ENCODE measurements around the gene CDYL.

CDYL gene

GRCh38 chr6:4759997-4760396, 16.2 kb upstream of the CDYL start:
- TF ChIP-seq GATA2 (IDR thresholded peaks at IDR 0.05; ENCODE audit: low read depth, low read length), result no peak
- TF ChIP-seq GATA3 (IDR thresholded peaks at IDR 0.05; ENCODE audit: low read depth, low read length), result no peak

DNA sequence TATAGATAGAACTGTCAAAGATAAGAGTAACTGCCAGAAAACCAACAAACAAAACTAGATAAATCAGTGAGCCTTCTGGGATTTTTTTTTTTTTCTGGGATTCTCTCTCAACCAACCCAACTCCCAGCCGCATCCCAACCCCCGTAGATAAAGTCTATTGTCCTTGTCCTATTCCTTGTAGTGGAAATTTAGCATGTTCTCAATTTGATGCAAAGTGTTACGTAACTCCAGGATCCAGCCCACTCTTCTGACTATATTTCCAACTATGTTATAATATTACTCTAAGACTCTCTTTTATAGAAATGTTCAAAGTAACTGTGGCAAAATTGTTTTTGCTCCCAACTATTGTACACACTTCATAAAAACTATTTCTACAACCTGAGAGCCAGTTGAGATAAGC, 15.4 kb upstream of the CDYL start:
- no peak for TF ChIP-seq GATA3 (IDR thresholded peaks at IDR 0.05; ENCODE audit: low read depth, low read length)

DNA sequence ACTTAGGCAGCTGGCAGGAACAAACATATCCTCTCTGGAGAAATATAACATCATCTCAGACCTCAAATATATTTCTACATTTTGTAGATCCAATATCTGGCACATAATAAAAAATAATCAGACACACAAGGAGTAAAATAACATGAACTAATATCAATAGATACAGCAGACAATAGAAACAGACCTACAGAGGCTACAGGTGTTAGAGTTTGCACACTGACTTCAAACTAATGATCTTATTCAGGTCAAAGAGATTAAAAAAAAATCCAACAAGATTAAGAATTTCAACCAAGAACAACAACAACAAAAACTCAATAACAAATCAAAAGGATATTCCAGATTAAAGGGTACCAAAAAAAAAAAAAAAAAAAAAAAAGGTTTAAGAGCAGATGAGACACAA, 13.9 kb upstream of the CDYL start:
- TF ChIP-seq GATA3 (IDR thresholded peaks at IDR 0.05; ENCODE audit: low read depth, low read length), result no peak

DNA sequence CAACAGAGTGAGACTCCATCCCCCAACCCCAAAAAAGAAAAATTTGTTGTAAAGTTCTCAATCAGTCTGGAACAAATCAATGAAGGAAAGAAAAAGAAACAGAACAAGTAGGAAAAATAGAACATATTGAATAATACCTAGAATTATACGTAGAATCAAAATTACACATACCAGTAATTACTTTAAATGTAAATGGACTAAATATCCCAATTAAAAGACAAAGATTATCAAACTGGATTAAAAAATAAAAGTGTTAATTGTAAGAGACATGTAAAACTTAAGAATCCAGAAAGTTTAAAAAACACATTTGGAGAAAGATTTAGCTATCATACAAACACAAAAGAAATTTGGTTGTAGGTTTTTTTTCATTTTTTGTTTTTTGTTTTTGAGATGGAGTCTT, 12.3 kb upstream of the CDYL start:
- no peak for TF ChIP-seq GATA2 (IDR thresholded peaks at IDR 0.05; ENCODE audit: low read depth, low read length)

DNA sequence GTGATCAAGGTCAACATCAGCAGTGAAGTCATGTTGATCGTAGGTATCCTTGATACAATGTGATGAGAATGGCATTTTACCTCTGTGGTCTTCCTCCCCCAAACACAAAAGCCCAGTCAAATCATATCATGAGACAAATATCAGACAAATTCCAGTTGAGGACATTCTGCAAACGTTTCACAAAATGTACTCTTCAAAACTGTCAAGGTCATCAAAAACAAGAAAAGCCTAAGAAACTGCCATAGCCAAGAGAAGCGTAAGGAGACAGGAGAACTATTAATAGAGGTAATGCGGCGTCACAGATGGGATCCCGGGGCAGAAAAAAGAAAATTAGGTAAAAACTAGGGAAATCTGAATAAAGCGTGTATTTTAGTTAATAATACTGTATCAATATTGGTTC, 7.4 kb upstream of the CDYL start:
- TF ChIP-seq GATA2 (IDR thresholded peaks at IDR 0.05; ENCODE audit: low read depth, low read length) (no peak), GATA3 (IDR thresholded peaks at IDR 0.05; ENCODE audit: low read depth, low read length) (no peak)

GRCh38 chr6:4772750-4773149, 3.5 kb upstream of the CDYL start:
- TF ChIP-seq GATA2 (IDR thresholded peaks at IDR 0.05; ENCODE audit: low read depth, low read length) (no peak), GATA3 (IDR thresholded peaks at IDR 0.05; ENCODE audit: low read depth, low read length) (no peak)

- TF ChIP-seq GATA3 (IDR thresholded peaks at IDR 0.05; ENCODE audit: low read depth, low read length) (no peak), GATA2 (IDR thresholded peaks at IDR 0.05; ENCODE audit: low read depth, low read length) (no peak)
Observed at GRCh38 chr6:4773181-4773580, 3.0 kb upstream of the CDYL start.

- no peak for TF ChIP-seq GATA3 (IDR thresholded peaks at IDR 0.05; ENCODE audit: low read depth, low read length)
- TF ChIP-seq GATA2 (IDR thresholded peaks at IDR 0.05; ENCODE audit: low read depth, low read length), result no peak
Observed at GRCh38 chr6:4774296-4774695, 1.9 kb upstream of the CDYL start.

DNA sequence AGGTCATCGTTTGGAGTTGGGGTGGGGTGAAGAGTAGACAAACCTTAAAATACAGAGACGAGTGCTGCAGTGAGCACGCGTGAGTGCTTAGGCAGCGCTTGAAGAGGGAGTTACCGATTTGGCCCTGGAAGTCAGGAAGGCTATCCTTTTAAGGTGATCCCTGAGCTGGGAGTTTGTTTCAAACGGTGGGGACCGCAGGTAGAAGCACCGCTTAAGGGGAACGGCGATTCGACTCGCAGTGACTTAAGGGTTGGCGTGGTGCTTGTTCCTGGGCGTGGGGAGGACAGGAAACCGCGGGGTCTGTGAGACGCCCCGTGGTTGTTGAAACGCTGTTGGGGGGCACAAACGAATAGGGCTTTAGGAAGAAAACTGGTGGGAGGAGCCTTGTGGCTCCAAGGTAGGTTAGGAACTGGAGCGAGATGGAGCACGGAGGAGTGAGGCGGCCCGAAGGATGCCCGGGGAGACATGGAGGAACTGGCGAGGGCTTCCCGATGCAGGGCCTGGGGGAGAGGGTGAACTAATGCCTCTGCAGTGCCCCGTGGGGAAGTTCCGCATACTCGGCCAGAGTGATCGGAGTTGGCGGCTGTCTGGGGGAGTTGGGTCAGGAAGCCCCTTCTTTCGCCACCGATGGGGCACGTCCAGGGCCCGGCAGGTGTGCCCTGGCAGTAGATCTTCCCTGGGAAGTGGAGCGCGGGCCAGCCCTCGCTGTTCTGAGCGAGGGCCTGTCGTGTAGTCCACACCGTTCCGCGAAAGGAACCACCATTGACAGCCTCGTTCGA, 1.3 kb upstream of the CDYL start:
- TF ChIP-seq GATA3 (IDR thresholded peaks at IDR 0.05; ENCODE audit: low read depth, low read length), result no peak
- TF ChIP-seq GATA2 (IDR thresholded peaks at IDR 0.05; ENCODE audit: low read depth, low read length), result no peak

- no peak for TF ChIP-seq GATA2 (IDR thresholded peaks at IDR 0.05; ENCODE audit: low read depth, low read length)
- TF ChIP-seq GATA3 (IDR thresholded peaks at IDR 0.05; ENCODE audit: low read depth, low read length), result no peak
Observed at GRCh38 chr6:4775494-4776130, 592 bp upstream of the CDYL start.

DNA sequence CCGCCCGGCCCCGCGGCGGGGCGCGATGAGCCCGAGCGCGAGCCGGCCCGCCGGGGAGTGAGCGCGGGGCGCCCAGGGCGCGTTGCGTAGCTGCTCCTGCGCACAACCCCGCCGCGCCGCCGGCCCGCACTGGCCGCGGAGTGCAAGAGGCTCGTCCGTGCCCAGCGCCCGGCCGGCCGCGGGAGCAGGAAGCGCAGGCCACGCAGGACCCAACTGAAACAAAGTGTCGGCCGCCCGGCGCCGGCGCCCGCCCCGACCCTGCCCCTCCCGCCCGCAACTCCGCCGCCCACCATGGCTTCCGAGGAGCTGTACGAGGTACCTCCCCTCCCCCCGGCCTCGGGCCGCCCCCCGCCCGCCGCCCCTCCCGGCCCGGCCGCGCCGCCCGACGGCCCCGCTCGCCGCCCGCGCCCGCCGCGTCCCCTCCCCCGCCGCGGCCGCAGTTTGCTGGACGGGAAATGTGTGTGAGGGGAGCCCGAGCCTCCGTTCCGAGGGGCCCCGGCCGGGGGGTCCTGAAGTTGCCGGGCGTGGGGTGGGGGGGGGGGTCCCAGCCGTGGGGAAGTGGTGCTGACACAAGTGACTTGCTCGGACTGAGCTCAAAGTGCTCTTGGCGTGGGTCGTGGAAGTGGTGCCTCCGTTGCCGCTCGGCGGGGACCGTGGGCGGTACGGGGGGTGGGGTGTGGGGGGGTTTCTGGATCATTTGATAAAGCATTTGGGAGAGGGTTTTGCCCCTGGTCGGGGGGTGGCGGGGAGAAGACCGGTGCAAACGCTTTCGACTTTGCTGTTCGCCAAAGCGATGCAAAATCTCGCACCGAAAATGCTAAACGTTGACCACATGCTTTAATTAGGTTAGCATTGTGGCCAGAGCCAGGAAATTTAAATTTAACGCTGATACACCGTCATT, 539 bp downstream of the CDYL start:
- TF ChIP-seq GATA3 (IDR thresholded peaks at IDR 0.05; ENCODE audit: low read depth, low read length), result no peak
- TF ChIP-seq GATA2 (IDR thresholded peaks at IDR 0.05; ENCODE audit: low read depth, low read length), result no peak

DNA sequence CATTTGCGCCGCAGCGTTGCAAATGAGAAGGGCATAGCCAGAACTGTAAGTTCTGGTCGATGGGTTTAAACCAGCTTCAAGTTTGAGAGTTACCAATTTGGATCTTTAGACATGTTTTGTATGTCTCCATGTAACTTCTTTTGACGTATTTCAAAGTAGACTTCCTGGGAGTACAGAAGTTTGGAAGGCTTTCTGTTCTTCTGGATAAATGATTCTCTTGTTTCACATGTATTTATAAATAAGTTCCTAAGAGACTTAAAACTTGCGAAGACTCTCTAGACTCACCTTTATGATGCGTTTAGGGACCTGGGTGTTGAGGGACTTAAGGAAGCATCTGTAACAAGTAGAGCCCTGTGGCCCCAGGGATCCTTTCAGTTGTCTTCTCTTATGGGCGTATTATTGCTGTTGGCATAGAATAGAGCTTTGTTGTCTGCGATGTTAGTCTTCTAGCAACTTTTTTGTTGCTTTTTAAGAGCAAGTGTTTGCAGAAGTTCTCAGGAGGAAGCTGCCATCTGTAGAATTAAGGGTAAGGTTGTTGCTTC, 1.3 kb downstream of the CDYL start:
- TF ChIP-seq GATA3 (IDR thresholded peaks at IDR 0.05; ENCODE audit: low read depth, low read length) (no peak), GATA2 (IDR thresholded peaks at IDR 0.05; ENCODE audit: low read depth, low read length) (no peak)

- TF ChIP-seq GATA3 (IDR thresholded peaks at IDR 0.05; ENCODE audit: low read depth, low read length) (no peak), GATA2 (IDR thresholded peaks at IDR 0.05; ENCODE audit: low read depth, low read length) (no peak)
Observed at GRCh38 chr6:4778086-4778485, 1.9 kb downstream of the CDYL start.

DNA sequence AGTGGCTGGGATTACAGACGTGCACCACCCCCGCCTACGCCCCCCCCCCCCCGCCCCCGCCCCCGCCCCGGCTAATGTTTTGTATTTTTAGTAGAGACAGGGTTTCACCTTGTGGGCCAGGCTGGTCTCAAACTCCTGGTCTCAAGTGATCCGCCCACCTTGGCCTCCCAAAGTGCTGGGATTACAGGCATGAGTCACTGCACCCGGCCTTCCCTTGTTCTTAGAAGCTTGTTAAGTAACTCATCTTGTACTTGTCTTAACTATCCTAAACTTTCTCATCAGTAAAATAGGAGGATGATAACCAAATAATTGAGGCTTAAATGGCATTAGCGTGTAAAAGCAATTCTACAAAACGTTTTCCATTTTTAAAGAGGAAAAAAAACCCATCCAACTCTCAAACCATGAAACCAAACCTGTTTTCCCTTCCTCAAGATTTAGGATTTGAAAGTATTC, 4.2 kb downstream of the CDYL start:
- TF ChIP-seq GATA2 (IDR thresholded peaks at IDR 0.05; ENCODE audit: low read depth, low read length) (no peak), GATA3 (IDR thresholded peaks at IDR 0.05; ENCODE audit: low read depth, low read length) (no peak)
